A673 (cell line): Measurements from ENCODE around the gene TRAK1.
"Not testable (repeated sequence)": the region's sequence is repeated elsewhere in the genome, so short reads cannot be mapped to it uniquely, and the experiment has no call there.

Experiments
- CTCF ChIP-seq: fragments of 300-800, 200-600 bp; sonication (generic); conservative IDR thresholded peaks from 2 replicates; pipeline ENCODE4 v1.5.1; 2017; ENCODE audit warnings: low read depth, mild to moderate bottlenecking, antibody characterized with exemption, low read length, moderate library complexity, mixed read lengths
- EZH2 ChIP-seq: fragments of 200-600 bp; sonication (generic); IDR thresholded peaks from 2 replicates; pipeline ENCODE4 v1.6.1; 2017; ENCODE audit warnings: borderline replicate concordance, low read depth, mild to moderate bottlenecking, mixed read lengths, antibody characterized with exemption, low read length; ENCODE audit not compliant: poor library complexity, severe bottlenecking

DNA sequence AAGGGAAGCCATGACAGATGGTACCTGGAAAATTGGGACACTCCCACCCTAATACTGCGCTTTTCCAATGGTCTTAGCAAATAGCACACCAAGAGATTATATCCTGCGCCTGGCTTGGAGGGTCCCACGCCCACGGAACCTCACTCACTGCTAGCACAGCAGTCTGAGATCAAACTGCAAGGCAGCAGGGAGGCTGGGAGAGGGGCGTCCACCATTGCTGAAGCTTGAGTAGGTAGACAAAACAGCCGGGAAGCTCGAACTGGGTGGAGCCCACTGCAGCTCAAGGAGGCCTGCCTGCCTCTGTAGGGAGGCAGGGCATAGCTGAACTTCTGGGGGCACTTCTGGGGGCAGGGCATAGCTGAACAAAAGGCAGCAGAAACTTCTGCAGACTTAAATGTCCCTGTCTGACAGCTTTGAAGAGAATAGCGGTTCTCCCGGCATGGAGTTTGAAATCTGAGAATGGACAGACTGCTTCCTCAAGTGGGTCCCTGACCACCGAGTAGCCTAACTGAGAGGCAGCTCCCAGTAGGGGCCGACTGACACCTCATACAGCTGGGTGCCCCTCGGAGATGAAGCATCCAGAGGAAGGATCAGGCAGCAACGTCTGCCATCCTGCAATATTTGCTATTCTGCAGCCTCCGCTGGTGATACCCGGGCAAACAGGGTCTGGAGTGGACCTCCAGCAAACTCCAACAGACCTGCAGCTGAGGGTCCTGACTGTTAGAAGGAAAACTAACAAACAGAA lies 12.9 kb downstream of the TRAK1 start:
- not testable (repeated sequence) for TF ChIP-seq CTCF, EZH2
